HG03558 (cell line): ENCODE data around the gene LMBR1L.
A peak's percentile ranks its signal among the peaks of the same experiment; 100 is the strongest.
"Not testable (repeated sequence)": the region's sequence is repeated elsewhere in the genome, so short reads cannot be mapped to it uniquely, and the experiment has no call there.

Source experiments
- ATAC-seq: cut with Tn5 transposase; IDR thresholded peaks from one replicate; pipeline ENCODE4 v1.9.1; 2021; ENCODE audit warnings: moderate number of reproducible peaks; ENCODE audit not compliant: unreplicated experiment; ENCODE audit errors: extremely low read depth

The LMBR1L gene, protein sequence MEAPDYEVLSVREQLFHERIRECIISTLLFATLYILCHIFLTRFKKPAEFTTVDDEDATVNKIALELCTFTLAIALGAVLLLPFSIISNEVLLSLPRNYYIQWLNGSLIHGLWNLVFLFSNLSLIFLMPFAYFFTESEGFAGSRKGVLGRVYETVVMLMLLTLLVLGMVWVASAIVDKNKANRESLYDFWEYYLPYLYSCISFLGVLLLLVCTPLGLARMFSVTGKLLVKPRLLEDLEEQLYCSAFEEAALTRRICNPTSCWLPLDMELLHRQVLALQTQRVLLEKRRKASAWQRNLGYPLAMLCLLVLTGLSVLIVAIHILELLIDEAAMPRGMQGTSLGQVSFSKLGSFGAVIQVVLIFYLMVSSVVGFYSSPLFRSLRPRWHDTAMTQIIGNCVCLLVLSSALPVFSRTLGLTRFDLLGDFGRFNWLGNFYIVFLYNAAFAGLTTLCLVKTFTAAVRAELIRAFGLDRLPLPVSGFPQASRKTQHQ

DNA sequence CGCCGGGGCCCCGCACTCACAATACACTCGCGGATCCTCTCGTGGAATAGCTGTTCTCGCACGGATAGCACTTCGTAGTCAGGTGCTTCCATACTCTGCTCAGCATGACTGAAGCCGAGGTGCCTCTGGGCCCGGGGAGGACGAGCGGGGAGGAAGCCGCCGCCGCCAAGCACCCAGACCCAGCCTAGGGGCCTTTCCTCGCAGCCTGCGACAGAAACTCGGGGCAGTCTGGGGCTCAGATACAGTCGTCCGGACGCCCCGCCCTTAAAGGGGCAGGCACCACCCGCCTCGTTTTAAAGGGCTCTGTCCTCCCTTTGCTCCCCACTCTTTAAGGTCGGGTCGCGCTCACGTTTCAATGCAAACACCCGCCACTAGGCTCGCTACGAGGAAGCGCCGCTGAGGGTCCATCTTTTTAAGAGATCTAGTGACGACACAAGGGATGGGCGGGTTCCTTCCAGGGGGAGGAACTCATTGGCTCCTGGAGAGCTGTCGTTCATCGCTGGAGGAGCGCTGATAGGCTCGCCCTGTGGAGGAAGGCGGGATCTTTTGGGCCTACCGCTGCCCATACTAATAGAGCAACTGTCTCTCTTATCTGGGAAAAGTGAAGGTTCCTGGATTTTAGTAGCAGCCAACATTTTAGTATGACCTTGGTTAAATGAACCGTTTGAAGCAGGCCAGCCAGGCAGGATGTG is at the start of gene LMBR1L:
Gene LMBR1L (minus strand): TSS at position 384 of the 692 bp plus-strand sequence. CDS start 292 bp downstream, at position 92.
- ATAC-seq: peak; percentile 91

DNA sequence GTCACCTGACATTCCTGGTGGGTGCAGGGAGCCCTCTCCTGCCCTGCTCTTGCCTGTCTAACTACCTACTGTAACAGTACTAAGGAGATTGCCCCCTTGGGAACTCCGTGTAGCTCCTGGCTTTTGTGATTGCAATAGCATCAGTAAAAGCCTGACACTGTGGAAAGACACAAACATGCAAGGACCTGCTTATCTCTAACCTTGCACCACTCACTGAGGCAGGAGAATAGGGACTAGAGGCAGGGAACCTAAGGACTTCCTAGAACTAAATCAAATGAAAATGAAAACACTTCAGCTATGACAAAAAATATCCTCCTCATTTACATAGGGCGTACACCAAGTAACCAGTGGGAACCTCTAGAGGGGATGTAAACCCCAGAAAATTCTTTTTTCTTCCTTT is 49.8 kb upstream of the LMBR1L start:
- no peak for ATAC-seq

DNA sequence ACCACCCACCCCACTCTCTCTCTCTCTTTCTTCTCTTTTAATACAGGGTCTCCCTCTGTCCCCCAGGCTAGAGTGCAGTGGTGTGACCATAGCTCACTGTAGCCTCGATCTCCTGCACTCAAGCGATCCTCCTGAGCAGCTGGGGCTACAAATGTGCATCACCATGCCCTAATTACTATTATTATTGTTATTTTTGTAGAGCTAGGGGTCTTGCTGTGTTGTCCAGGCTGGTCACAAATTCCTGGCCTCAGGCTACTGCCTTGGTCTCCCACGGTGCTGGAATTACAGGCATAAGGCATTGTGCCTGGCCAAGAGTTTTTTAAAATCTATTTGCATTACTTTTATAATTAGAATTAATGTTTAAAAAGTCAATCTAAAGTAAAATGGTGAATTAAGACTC is 43.6 kb upstream of the LMBR1L start:
- ATAC-seq: no peak

DNA sequence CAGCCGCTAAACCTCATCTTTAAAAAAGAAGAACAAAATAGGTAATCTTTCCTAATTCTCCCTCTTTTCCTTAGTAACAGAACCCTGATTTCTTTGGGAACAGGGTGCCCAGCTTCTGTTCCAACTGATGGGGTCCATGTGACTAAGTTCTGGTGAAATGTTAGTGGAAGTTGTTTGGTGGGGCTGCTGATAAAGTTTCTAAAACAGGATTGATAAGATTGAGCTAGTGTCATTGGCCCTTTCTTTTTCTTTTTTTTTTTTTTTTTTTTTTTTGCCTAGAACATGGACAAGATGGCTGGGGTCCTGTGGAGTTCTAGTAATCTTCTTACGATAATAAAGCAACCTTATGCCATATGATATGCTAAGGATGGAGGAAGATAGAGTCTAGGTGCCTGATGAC is 36.7 kb upstream of the LMBR1L start:
- no peak for ATAC-seq

DNA sequence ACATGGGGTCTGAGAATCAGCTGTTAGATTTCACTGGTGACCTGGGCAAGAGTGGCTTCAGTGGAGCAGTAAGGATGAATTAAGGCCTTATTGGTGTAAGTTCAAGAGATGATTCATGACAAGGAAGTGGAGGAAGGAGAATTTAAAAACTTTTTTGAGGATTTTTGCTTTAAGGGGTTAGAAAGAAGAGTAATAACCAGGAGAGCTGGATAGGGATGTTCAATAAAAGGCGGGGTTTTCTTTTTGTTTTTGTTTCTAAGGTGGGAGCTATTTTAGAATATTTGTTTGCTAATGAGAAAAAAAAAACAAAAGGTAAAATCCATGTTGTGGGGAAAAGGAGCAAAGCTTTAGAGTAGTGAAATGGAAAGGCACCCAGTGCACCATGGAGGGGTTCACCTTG is 35.8 kb upstream of the LMBR1L start:
- ATAC-seq: no peak

DNA sequence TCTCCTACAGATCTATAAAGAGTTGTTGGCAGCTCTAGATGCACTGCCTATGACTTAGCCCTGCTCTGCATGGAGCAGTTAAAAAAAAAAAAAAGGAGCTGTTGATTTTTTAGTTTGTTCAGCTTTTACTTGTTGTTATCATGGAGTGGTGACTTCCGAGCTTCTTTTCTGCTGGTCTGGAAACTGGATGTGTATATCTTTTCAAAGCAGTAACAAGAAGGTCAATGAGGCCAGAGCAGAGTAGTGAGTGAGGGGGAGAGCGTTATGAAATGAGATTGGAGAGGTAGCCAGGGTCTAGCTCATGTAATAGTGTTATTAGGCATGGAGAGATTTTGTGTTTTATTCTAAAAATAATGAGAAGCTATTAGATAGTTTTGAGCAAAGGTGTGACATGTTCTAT is 33.7 kb upstream of the LMBR1L start:
- no peak for ATAC-seq

DNA sequence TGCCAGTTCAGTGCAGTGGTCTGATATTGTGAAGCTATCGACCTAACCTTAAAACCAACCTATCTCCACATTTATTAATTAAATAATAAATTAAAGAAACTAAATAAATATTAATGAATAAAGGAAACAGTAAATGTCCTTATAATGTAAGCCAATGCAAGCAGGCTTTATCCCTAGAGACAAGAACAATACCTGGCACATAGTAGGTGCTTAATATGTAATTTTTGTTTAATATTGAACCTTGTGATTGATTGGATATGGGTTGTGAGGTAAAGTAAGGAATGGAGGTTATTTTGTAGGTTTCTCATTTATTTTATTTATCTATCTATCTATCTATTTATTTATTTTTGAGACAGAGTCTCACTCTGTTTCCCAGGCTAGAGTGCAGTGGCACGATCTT is 28.4 kb upstream of the LMBR1L start:
- ATAC-seq: no peak

DNA sequence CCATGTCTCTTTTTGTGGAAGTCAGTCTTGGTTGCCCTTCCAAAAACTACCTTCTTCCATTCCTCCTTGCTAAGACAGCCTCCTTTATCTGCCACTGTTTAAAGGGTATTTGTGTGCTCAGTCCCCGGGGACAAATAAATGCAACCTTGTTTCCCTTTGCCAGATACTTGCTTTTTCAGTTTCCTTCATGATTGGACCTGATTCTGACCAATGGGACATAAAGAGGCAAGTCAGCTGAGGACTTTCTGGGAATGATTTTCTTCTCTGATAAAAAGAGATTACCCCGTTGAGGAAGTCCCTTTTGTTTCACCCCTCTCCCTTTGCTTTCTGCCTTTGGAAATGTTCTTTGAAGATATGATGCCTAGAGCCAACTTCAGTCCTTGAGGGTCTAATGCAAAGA is 27.9 kb upstream of the LMBR1L start:
- no peak for ATAC-seq

DNA sequence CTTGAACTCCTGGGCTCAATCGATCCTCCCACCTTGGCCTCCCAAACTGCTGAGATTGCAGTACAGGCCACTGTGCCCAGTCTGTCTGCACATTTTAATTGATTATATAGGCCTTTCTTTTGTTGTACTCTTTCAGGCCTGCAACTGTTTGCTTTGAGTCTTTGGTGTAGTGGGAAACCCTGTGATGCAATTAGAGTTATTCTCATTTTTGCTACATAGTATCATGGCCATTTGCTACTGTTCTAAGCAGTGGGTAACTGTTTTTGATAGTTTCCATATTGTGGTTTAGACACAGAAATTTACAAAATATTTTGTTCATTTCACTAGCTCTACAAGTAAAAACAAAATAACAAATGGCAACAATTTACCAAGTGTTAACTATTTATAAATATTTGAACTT is 26.8 kb upstream of the LMBR1L start:
- no peak for ATAC-seq

DNA sequence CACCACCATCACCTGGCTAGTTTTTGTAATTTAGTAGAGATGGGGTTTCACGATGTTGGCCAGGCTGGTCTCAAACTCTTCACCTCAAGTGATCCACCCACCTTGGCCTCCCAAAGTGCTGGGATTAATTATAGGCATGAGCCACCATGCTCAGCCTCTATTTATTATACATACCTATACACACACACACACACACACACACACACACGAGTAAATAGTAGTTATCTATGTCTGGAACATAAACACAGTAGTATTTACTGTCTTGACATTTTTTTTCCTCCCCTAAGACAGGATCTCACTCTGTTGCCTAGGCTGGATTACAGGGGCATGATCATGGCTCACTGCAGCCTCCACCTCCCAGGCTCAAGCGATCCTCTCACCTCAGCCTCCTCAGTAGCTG is 26.4 kb upstream of the LMBR1L start:
- not testable (repeated sequence) for ATAC-seq

DNA sequence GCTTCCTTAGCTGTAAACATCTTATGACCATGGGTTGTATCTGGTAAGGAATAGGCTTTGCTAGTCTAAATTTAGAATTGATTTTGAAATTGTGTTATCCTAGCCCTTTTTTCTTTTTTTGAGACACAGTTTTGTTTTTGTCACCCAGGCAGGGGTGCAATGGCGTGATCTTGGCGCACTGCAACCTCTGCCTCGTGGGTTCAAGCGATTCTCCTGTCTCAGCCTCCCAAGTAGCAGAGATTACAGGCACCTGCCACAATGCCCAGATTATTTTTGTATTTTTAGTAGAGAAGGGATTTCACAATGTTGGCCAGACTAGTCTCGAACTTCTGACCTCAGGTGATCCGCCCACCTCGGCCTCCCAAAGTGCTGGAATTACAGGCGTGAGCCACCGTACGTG is 22.9 kb upstream of the LMBR1L start:
- ATAC-seq: no peak

DNA sequence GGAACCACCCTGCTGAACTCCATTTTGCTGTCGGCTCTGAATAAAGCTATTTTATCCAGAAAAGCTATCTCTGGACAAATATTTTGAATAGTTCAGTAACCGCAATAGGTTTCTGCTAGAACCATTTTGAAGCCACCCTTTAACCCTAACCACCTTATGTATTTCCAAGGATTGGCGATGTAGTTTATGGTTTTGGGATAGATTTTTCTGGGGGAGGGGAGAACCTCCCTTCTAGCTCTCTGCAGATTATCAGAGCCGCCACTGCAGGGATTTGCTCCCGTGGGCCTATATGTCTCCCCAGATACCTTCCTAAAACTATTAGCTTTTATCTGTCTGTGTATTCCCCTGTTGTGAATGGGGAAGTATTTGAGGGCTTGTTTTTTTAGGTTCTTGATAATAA is 22.4 kb upstream of the LMBR1L start:
- no peak for ATAC-seq

DNA sequence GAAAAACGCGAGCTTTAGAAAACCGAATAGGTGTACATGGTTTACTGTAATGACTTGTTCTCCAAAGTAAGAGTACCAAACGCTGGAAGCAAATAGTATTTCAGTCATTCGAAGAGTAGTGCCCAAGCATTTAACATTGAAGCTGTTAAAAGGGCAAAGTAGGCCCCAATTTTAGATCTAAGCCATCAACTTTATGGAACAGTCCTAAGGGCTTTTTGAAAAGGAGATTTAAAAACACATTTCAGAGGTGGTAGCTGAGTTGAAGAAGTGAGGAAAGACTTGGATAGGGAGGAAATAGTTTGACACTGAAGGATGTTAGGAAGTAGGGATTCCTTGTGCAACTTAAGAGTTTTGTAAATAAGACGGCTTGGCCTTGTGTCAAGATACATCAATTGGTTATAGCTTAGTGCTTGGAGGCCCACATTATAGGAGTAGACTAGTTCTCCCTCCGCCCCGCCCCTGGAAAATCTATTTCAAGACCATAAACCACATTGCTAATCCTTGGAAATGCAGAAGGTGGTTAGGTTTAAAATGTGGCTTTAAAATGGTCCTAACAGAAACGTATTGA is 21.3 kb upstream of the LMBR1L start:
- ATAC-seq: no peak

DNA sequence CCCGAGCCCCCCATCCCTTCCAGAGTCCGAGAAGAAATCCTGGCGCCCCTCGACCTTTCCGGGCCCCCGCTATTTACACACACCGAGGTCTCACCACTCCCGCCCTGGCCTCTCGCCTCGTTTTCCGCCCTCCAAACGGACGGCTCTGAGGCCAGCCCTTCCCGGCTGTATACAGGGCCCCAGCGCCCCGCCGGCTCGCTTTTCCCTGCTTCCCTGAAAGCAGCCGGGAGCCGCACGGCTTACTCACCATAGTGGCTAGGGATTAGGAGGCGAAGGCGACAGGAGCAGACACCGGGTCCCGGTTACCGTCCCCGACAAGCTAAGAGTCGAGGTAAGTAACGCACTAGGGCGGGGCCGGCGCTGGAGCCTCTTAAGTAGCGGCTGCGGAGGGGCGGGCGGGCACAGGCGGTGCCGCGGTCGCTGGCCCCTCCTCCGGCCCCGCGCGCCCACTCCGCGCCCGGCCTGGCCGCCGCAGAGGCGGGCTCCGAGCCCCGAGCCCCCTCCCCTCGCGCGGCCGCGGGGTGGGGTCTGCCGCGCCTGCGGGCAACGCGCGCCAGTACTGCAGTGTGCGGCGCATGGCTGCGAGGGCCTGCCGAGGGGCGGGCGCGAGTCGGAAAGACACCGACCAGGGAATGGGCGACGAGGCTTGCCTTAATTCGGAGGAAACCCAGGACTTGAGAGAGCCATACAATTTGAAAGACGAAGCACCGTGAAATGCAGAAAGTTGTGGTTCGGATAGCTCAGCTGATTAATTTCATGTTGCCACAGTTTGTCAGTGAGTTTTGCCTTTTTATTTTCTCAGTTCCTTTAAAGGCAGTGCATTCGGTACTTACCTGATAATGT is 20.6 kb upstream of the LMBR1L start, which contains the start of gene TUBA1B:
Gene TUBA1B (minus strand): TSS at position 345 of the 843 bp plus-strand sequence. CDS start 95 bp downstream, at position 250.
- peak; percentile 36 for ATAC-seq

DNA sequence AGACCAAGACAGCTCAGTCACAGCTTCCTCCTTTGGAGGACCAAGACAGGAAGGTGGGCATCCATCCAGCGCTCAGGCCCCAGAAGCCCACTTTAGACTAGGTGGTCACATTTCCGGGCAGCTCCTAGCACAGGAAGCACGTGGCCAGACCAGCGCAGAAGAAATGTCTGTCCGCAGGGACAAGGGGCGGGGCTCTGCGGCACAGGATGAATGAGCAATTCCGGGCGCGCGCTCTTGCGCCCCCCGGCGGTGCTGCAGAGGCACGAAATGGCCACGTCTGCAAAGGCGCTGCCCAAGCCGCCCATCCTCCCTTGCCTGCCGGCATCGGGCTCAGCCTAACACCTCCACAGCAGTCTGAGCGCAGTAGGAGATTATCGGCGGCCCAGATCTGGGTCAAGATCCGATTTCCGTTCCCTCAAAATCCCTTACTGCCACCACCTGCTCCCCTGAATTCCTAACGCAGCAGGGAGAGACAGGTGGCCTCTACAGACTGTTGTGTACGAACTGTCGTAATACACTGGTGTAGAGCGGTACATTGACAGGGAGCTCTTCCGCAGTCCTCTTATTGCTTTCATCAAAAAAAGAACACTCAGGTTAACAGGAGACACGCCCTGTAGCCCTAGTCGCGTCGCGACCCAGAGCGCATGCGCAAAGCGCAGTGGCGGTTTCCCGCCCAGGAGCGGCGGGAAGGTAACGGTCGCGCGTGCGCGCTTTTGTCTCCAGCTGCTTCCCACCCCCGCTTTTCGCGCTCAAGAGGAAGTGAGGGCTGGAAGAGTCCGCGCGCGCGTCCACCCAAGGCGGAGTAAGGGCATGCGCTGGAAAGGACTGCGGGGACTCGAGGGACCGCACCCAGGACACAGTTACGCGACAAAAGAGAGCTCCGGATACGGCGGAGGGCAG is 19.8 kb upstream of the LMBR1L start:
- ATAC-seq: peak; percentile 27

DNA sequence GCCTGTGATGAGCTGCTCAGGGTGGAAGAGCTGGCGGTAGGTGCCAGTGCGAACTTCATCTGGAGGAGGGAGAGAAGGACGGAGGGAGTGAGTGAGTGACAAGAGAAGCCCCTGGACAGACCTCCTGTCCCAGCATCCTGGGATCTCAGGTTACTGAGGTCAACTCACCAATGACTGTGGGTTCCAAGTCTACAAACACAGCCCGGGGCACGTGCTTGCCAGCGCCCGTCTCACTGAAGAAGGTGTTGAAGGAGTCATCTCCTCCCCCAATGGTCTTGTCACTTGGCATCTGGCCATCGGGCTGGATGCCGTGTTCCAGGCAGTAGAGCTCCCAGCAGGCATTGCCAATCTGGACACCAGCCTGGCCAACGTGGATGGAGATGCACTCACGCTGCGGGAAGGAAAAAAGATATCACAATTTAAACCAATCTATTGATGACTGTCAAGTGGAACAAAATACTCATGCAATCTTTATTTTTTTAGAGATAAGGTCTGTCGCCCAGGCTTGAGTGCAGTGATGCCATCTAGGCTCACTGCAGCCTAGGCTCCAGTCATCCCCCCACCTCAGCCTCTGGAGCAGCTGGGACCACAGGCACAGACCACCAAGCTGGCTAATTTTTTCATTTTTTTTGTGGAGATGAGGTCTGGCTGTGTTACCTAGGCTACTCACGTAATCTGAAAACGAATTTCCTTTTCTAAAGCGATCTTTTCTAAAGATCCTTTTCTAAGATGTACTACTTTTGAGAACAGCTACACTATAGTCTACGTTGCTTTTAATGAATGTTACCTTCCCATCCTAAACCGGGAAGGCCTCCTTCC is 18.9 kb upstream of the LMBR1L start:
- no peak for ATAC-seq

DNA sequence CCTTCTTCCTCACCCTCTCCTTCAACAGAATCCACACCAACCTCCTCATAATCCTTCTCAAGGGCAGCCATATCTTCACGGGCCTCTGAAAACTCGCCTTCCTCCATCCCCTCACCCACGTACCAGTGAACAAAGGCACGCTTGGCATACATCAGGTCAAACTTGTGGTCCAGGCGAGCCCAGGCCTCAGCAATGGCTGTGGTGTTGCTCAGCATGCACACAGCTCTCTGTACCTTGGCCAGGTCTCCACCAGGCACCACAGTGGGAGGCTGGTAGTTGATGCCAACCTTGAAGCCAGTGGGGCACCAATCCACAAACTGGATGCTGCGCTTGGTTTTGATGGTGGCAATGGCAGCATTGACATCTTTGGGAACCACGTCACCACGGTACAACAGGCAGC is 17.3 kb upstream of the LMBR1L start:
- ATAC-seq: not testable (repeated sequence)
